HCT116 (cell line): ENCODE results near the gene SCGB3A1. TPM values are rescaled to one million over a fixed set of nuclear protein-coding genes. Genes with fewer than 3 reads are reported as not detected.

ENCODE experiments used
- ATAC-seq: fragments of 200-7000 bp; cut with Tn5 transposase; 2 replicates; pipeline ENCODE4 v1.9.1; 2020; ENCODE audit warnings: mild to moderate bottlenecking, moderate library complexity
- BruUV-seq: library from RNA; stranded (reverse); fragments of 400-500 nt; replicated peaks from 2 replicates; lab custom pipeline; 2021; lab: Mats Ljungman, UMichigan
- CTCF ChIA-PET: fragments of 300-600 bp; sonication (Branson Sonifier 250); formaldehyde crosslinking; loops from one replicate; lab custom pipeline; 2021; ENCODE audit warnings: antibody characterized with exemption; lab: Charles Lee
- POLR2A ChIA-PET: fragments of 300-600, 350-600 bp; sonication (Branson Sonifier 250); formaldehyde crosslinking; loops from one replicate; lab custom pipeline; 2021; ENCODE audit warnings: antibody characterized with exemption; lab: Charles Lee
- RAD21 ChIA-PET, 2 experiments: fragments of 300-600 bp; sonication (Branson Sonifier 250); formaldehyde crosslinking; loops; one replicate each; lab custom pipeline; 2023; ENCODE audit warnings: low total read pairs in 2 of 2; ENCODE audit not compliant: uncharacterized antibody in 2 of 2, unreplicated experiment in 2 of 2, low non-redundant PET in 1 of 2; lab: Charles Lee
- DNase-seq: peaks from one replicate; pipeline ENCODE4 v3.0.0-alpha.2; 2010; ENCODE audit warnings: low read depth, low spot score
- H2AFZ ChIP-seq: fragments of 200-600 bp; shearing (Covaris generic), sonication (generic); 2 replicates; pipeline ENCODE4 v1.6.1; 2017; ENCODE audit warnings: low read depth, mixed run types, mixed read lengths, antibody characterized with exemption, low read length; ENCODE audit not compliant: poor library complexity, severe bottlenecking
- H3K27ac ChIP-seq: 2 replicates; pipeline ENCODE4 v1.5.1; 2012; ENCODE audit warnings: low read depth, low read length
- H3K27me3 ChIP-seq: fragments of 200-600 bp; sonication (generic); 2 replicates; pipeline ENCODE4 v1.6.1; 2016; ENCODE audit warnings: mixed run types, low read length, mixed read lengths; ENCODE audit not compliant: insufficient read depth
- H3K36me3 ChIP-seq, 2 experiments: fragments of 200-500 bp in 1 of 2; fragments of 200-600 bp in 1 of 2; sonication (Bioruptor generic) in 1 of 2; sonication (generic) in 1 of 2; 2 replicates each; pipeline versions ENCODE4 v1.5.1 to v1.6.1; 2014 to 2016; ENCODE audit warnings: low read length in 2 of 2, inconsistent platforms in 1 of 2, mixed read lengths in 1 of 2, mixed run types in 1 of 2; ENCODE audit not compliant: insufficient read depth in 2 of 2, control insufficient read depth in 1 of 2
- H3K4me1 ChIP-seq, 2 experiments: fragments of 200-600 bp in 1 of 2; sonication (generic) in 1 of 2; 2 replicates each; pipeline versions ENCODE4 v1.5.1 to v1.6.1; 2012 to 2017; ENCODE audit warnings: low read length in 2 of 2, inconsistent platforms in 1 of 2, mild to moderate bottlenecking in 1 of 2, mixed read lengths in 1 of 2, mixed run types in 1 of 2, moderate library complexity in 1 of 2; ENCODE audit not compliant: insufficient read depth in 2 of 2, control insufficient read depth in 1 of 2
- H3K4me2 ChIP-seq: fragments of 200-600 bp; sonication (generic); 2 replicates; pipeline ENCODE4 v1.6.1; 2017; ENCODE audit warnings: mixed run types, low read length, mixed read lengths
- H3K4me3 ChIP-seq, 2 experiments: fragments of 200-600 bp in 1 of 2; sonication (generic) in 1 of 2; replicated peaks in 1 of 2; 2 replicates each; pipeline ENCODE4 v1.5.1; 2011 to 2016; ENCODE audit warnings: low read length in 2 of 2, control low read depth in 1 of 2, low read depth in 1 of 2, mild to moderate bottlenecking in 1 of 2, mixed read lengths in 1 of 2, mixed run types in 1 of 2
- H3K79me2 ChIP-seq: fragments of 200-600 bp; sonication (generic); 2 replicates; pipeline ENCODE4 v1.6.1; 2017; ENCODE audit warnings: mild to moderate bottlenecking, mixed run types, low read length, moderate library complexity, mixed read lengths; ENCODE audit not compliant: insufficient read depth
- H3K9ac ChIP-seq: fragments of 200-600 bp; sonication (generic); 2 replicates; pipeline ENCODE4 v1.6.1; 2016; ENCODE audit warnings: low read length, mixed read lengths
- H3K9me2 ChIP-seq: fragments of 200-600 bp; sonication (generic), shearing (Covaris generic); 2 replicates; pipeline ENCODE4 v1.6.1; 2017; ENCODE audit warnings: mixed run types, mild to moderate bottlenecking, moderate library complexity; ENCODE audit not compliant: insufficient read depth
- H3K9me3 ChIP-seq, 2 experiments: fragments of 200-500 bp in 1 of 2; fragments of 200-600 bp in 1 of 2; sonication (Bioruptor generic) in 1 of 2; sonication (generic) in 1 of 2; 2 replicates each; pipeline ENCODE4 v1.6.1; 2014 to 2017; ENCODE audit warnings: low read length in 2 of 2, mixed read lengths in 2 of 2, inconsistent platforms in 1 of 2, low read depth in 1 of 2, mild to moderate bottlenecking in 1 of 2, mixed run types in 1 of 2, moderate library complexity in 1 of 2; ENCODE audit not compliant: control insufficient read depth in 1 of 2, insufficient read depth in 1 of 2
- H4K20me1 ChIP-seq: fragments of 200-600 bp; sonication (generic), shearing (Covaris generic); 2 replicates; pipeline ENCODE4 v1.6.1; 2017; ENCODE audit warnings: mixed run types, mild to moderate bottlenecking, moderate library complexity; ENCODE audit not compliant: insufficient read depth
- CBX3 ChIP-seq: IDR thresholded peaks from 2 replicates; pipeline ENCODE4 v1.6.1; 2012; ENCODE audit warnings: low read depth
- CEBPB ChIP-seq: IDR thresholded peaks from 2 replicates; pipeline ENCODE4 v1.6.1; 2012; ENCODE audit warnings: low read depth
- EGR1 ChIP-seq: IDR thresholded peaks from 2 replicates; pipeline ENCODE4 v1.6.1; 2012; ENCODE audit warnings: low read depth
- EZH2 ChIP-seq: fragments of 200-600 bp; sonication (generic); IDR thresholded peaks from 2 replicates; pipeline ENCODE4 v1.6.1; 2017; ENCODE audit warnings: antibody characterized with exemption, mixed run types
- FOSL1 ChIP-seq: IDR thresholded peaks from 2 replicates; pipeline ENCODE4 v1.6.1; 2012; ENCODE audit warnings: low read depth
- JUND ChIP-seq: IDR thresholded peaks from 2 replicates; pipeline ENCODE4 v1.6.1; 2012
- POLR2A ChIP-seq: IDR thresholded peaks from 2 replicates; pipeline ENCODE4 v1.7.0; 2011; ENCODE audit warnings: borderline replicate concordance; ENCODE audit not compliant: insufficient read depth, insufficient read length; ENCODE audit errors: extremely low read depth
- POLR2AphosphoS5 ChIP-seq: IDR thresholded peaks from 2 replicates; pipeline ENCODE4 v1.6.1; 2011; ENCODE audit warnings: mild to moderate bottlenecking, low read depth, low read length, moderate library complexity
- SIN3A ChIP-seq: IDR thresholded peaks from 2 replicates; pipeline ENCODE4 v1.6.1; 2012; ENCODE audit warnings: low read depth
- SRF ChIP-seq: IDR thresholded peaks from 2 replicates; pipeline ENCODE4 v1.6.1; 2012; ENCODE audit warnings: low read depth
- TCF7L2 ChIP-seq: IDR thresholded peaks from 2 replicates; pipeline ENCODE4 v1.7.0; 2011; ENCODE audit warnings: borderline replicate concordance, inconsistent platforms; ENCODE audit not compliant: insufficient read depth, insufficient read length; ENCODE audit errors: extremely low read depth
- YY1 ChIP-seq: IDR thresholded peaks from 2 replicates; pipeline ENCODE4 v1.6.1; 2011; ENCODE audit warnings: low read length, low read depth, moderate library complexity, mild to moderate bottlenecking; ENCODE audit not compliant: insufficient replicate concordance; ENCODE audit errors: extremely low read depth
- ZBTB33 ChIP-seq: IDR thresholded peaks from 2 replicates; pipeline ENCODE4 v1.6.1; 2011; ENCODE audit warnings: mild to moderate bottlenecking, low read length, moderate library complexity; ENCODE audit not compliant: insufficient replicate concordance; ENCODE audit errors: extremely low read depth
- ZFX ChIP-seq: fragments of 450-650 bp; IDR thresholded peaks from 2 replicates; pipeline ENCODE4 v1.6.1; 2017
- intact Hi-C: fragments of 100-400 bp; cut with micrococcal nuclease; formaldehyde crosslinking; loops from 2 replicates; pipeline ENCODE4 v1.10.0; 2022
- total RNA-seq: library from RNA; stranded (reverse); gene quantifications from one replicate; pipeline ENCODE4 v1.2.1, GENCODE V29; 2021; ENCODE audit not compliant: unreplicated experiment
- TF ChIP-seq, protein P1 (sequence below): IDR thresholded peaks from 2 replicates; pipeline ENCODE4 v1.6.1; 2012

SCGB3A1 gene
- total RNA-seq, 1 experiment from 2014 or later = not detected

DNA sequence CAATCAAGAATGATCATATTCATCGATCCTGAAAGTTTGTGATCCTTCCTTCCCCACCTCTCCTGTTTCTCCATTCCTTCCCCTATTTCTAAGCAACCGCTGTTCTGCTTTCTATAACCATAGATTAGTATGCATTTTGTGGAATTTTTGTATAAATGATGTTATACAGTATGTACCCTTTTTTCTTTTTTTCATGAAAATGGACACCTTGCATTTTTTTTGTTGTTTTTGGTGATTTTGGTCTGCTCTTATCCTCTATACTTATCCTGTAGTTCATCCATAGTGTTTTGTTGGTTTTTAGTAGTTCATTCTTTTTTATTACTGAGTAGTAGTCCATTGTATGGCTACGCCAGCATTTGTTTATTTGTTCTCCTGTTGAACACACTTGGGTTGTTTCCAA lies 46.1 kb downstream of the SCGB3A1 start:
- H3K4me1 ChIP-seq = no peaks in the 10 kb centered on the region
- RAD21 ChIA-PET = no interaction called here
- 0 out of 2 replicates have a peak, but pooled peaks cover 5% of the 10 kb centered on the region for H4K20me1 ChIP-seq
- DNase-seq (no peak), ATAC-seq (no peak)
- peaks cover 77% of the 10 kb centered on the region for H3K79me2 ChIP-seq
- no peak overlapping the region for H3K9ac ChIP-seq
- H2AFZ ChIP-seq = no peak overlapping the region
- no peak overlapping the region for H3K27ac ChIP-seq
- TF ChIP-seq YY1 = no peak
- TF ChIP-seq JUND = no peak
- TF ChIP-seq CBX3 = no peak
- TF ChIP-seq, protein P1, sequence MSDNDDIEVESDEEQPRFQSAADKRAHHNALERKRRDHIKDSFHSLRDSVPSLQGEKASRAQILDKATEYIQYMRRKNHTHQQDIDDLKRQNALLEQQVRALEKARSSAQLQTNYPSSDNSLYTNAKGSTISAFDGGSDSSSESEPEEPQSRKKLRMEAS = no peak
- no peak for TF ChIP-seq ZFX
- TF ChIP-seq POLR2A = no peak
- no peak for TF ChIP-seq SIN3A
- TF ChIP-seq CEBPB = no peak
- TF ChIP-seq FOSL1 = no peak
- TF ChIP-seq TCF7L2 = no peak
- TF ChIP-seq EZH2 = no peak
- no peak for TF ChIP-seq ZBTB33
- no peak for TF ChIP-seq POLR2AphosphoS5
- no peak for TF ChIP-seq SRF
- TF ChIP-seq EGR1 = no peak
- no TSS peak for BruUV-seq
- no peaks in the 10 kb centered on the region for H3K27me3 ChIP-seq
- POLR2A ChIA-PET = no interaction called here
- intact Hi-C loops = no loop called here
- CTCF ChIA-PET = no interaction called here
- no peak overlapping the region for H3K4me3 ChIP-seq
- peaks cover 0 to 4% of the 10 kb centered on the region in 2 experiments; a peak in 3 of 4 replicates for H3K36me3 ChIP-seq
- H3K9me3 ChIP-seq = no peaks in the 10 kb centered on the region
- H3K4me2 ChIP-seq = no peak overlapping the region
- H3K9me2 ChIP-seq = no peaks in the 10 kb centered on the region
